HepG2 (cell line): ENCODE results near the gene GMPPA. TPM values are rescaled to one million over a fixed set of nuclear protein-coding genes. Genes with fewer than 3 reads are reported as not detected.

Experiments
- CC2D1A ChIP-seq: sonication (generic); formaldehyde crosslinking; IDR thresholded peaks from 2 replicates; pipeline ENCODE4 v1.8.1; 2023; ENCODE audit warnings: mild to moderate bottlenecking, missing genetic modification reagents
- DNMT1 ChIP-seq: sonication (generic); formaldehyde crosslinking; IDR thresholded peaks from 2 replicates; pipeline ENCODE4 v1.5.1; 2020; ENCODE audit warnings: mild to moderate bottlenecking, missing genetic modification reagents
- FOXO4 ChIP-seq: sonication (generic); formaldehyde crosslinking; conservative IDR thresholded peaks from 2 replicates; pipeline ENCODE4 v1.8.1; 2023; ENCODE audit warnings: missing genetic modification reagents
- GABPB1 ChIP-seq: IDR thresholded peaks from 2 replicates; pipeline ENCODE4 v1.6.1; 2016; ENCODE audit warnings: mild to moderate bottlenecking, missing genetic modification reagents, moderate library complexity, missing compliant biosample characterization
- KDM3A ChIP-seq: IDR thresholded peaks from 2 replicates; pipeline ENCODE4 v1.6.1; 2018; ENCODE audit warnings: low read depth, missing compliant biosample characterization
- MED1 ChIP-seq: sonication (generic); formaldehyde crosslinking; IDR thresholded peaks from 2 replicates; pipeline ENCODE4 v1.4.0; 2020; ENCODE audit warnings: missing genetic modification reagents
- MNT ChIP-seq: fragments of 450-650 bp; IDR thresholded peaks from 2 replicates; pipeline ENCODE4 v1.6.1; 2016
- MYNN ChIP-seq: sonication (generic); formaldehyde crosslinking; IDR thresholded peaks from 2 replicates; pipeline ENCODE4 v1.4.0; 2020; ENCODE audit warnings: mild to moderate bottlenecking, low read depth, missing genetic modification reagents
- MYPOP ChIP-seq: sonication (generic); formaldehyde crosslinking; IDR thresholded peaks from 2 replicates; pipeline ENCODE4 v1.8.1; 2023; ENCODE audit warnings: mild to moderate bottlenecking, moderate library complexity, missing genetic modification reagents
- NR2C2 ChIP-seq: sonication (generic); formaldehyde crosslinking; IDR thresholded peaks from 2 replicates; pipeline ENCODE4 v1.4.0; 2020; ENCODE audit warnings: missing genetic modification reagents, mild to moderate bottlenecking, moderate library complexity, borderline replicate concordance
- POGZ ChIP-seq: sonication (generic); formaldehyde crosslinking; IDR thresholded peaks from 2 replicates; pipeline ENCODE4 v1.4.0; 2020; ENCODE audit warnings: mild to moderate bottlenecking, missing genetic modification reagents
- REPIN1 ChIP-seq: sonication (generic); formaldehyde crosslinking; IDR thresholded peaks from 2 replicates; pipeline ENCODE4 v1.8.0; 2022; ENCODE audit warnings: missing genetic modification reagents, low read depth, mild to moderate bottlenecking, borderline replicate concordance
- SALL2 ChIP-seq: sonication (generic); formaldehyde crosslinking; IDR thresholded peaks from 2 replicates; pipeline ENCODE4 v1.8.1; 2023; ENCODE audit warnings: mild to moderate bottlenecking, missing genetic modification reagents, inconsistent platforms
- SAP130 ChIP-seq: IDR thresholded peaks from 2 replicates; pipeline ENCODE4 v1.6.1; 2016; ENCODE audit warnings: low read depth
- SMAD1 ChIP-seq: sonication (generic); formaldehyde crosslinking; IDR thresholded peaks from 2 replicates; pipeline ENCODE4 v1.4.0; 2020; ENCODE audit warnings: missing genetic modification reagents, low read depth, mild to moderate bottlenecking, borderline replicate concordance
- SMAD3 ChIP-seq: sonication (generic); formaldehyde crosslinking; IDR thresholded peaks from 2 replicates; pipeline ENCODE4 v1.4.0; 2020; ENCODE audit warnings: missing genetic modification reagents
- SMARCC2 ChIP-seq: fragments of 450-650 bp; IDR thresholded peaks from 2 replicates; pipeline ENCODE4 v1.6.1; 2017; ENCODE audit warnings: antibody characterized with exemption, mild to moderate bottlenecking
- TEAD3 ChIP-seq: optimal IDR thresholded peaks from 2 replicates; pipeline ENCODE3; 2016; ENCODE audit warnings: borderline replicate concordance
- ZBTB44 ChIP-seq: sonication (generic); formaldehyde crosslinking; IDR thresholded peaks from 2 replicates; pipeline ENCODE4 v1.4.0; 2020; ENCODE audit warnings: missing genetic modification reagents
- ZNF207 ChIP-seq: fragments of 450-650 bp; IDR thresholded peaks from 2 replicates; pipeline ENCODE4 v1.6.1; 2016; ENCODE audit warnings: antibody characterized with exemption, borderline replicate concordance
- ZNF230 ChIP-seq: sonication (generic); formaldehyde crosslinking; IDR thresholded peaks from 2 replicates; pipeline ENCODE4 v1.4.0; 2020; ENCODE audit warnings: mild to moderate bottlenecking, missing genetic modification reagents
- ZNF619 ChIP-seq: sonication (generic); formaldehyde crosslinking; IDR thresholded peaks from 2 replicates; pipeline ENCODE4 v1.4.0; 2020; ENCODE audit warnings: mild to moderate bottlenecking, missing genetic modification reagents
- ZSCAN25 ChIP-seq: sonication (generic); formaldehyde crosslinking; IDR thresholded peaks from 2 replicates; pipeline ENCODE4 v1.8.0; 2022; ENCODE audit warnings: mild to moderate bottlenecking, missing genetic modification reagents
- polyA plus RNA-seq, 8 experiments: library from polyadenylated mRNA; depleted of rRNA in 3 of 8; stranded (reverse) in 7 of 8; unstranded in 1 of 8; fragments of >200 nt; fragmentation: Illumina TruSeq in 4 of 8; extraction: Trizol in 4 of 8; gene quantifications; 2 replicates each; pipeline versions ENCODE4 v1.2.1 to v1.2.3, GENCODE V29; 2011 to 2016; ENCODE audit warnings: low read depth in 4 of 8, missing spikeins in 1 of 8, mixed read lengths in 1 of 8; ENCODE audit not compliant: insufficient read depth in 1 of 8
- total RNA-seq, 5 experiments: library from RNA; depleted of rRNA; stranded (reverse); fragments of >200 nt; fragmentation: Illumina TruSeq; extraction: Trizol; gene quantifications; 2 replicates each; pipeline ENCODE4 v1.2.3, GENCODE V29; 2016; ENCODE audit warnings: low read depth in 1 of 5
- TF ChIP-seq, protein P1 (sequence below): sonication (generic); formaldehyde crosslinking; IDR thresholded peaks from 2 replicates; pipeline ENCODE4 v1.4.0; 2020; ENCODE audit warnings: missing genetic modification reagents

GMPPA gene
- total and polyA plus RNA-seq, 2 of the 13 experiments (the other 11 are each of a cell fraction or from before 2014, with no cell fraction given) = 81.1 to 106 TPM

- no peak for TF ChIP-seq ZBTB44
- 0 out of 2 replicates have a peak, but pooled peaks have one; percentile 60 for TF ChIP-seq FOXO4 (CRISPR knock-in tag)
- TF ChIP-seq SAP130 (CRISPR knock-in tag) = 0 out of 2 replicates have a peak, but pooled peaks have one; percentile 17
- TF ChIP-seq ZSCAN25 (CRISPR knock-in tag) = peak; percentile 98
- TF ChIP-seq REPIN1 = peak; percentile 84; the same call in 1 of the 2 replicates
- no peak for TF ChIP-seq POGZ (CRISPR knock-in tag)
- TF ChIP-seq CC2D1A (CRISPR knock-in tag) = no peak
- TF ChIP-seq TEAD3 (CRISPR knock-in tag) = peak; percentile 8
- 0 out of 2 replicates have a peak, but pooled peaks have one; percentile 74 for TF ChIP-seq KDM3A (CRISPR knock-in tag)
- no peak for TF ChIP-seq NR2C2 (CRISPR knock-in tag)
- no peak for TF ChIP-seq SMARCC2
- TF ChIP-seq ZNF207 = no peak
- peak; percentile 73; the same call in 1 of the 2 replicates for TF ChIP-seq SMAD1 (CRISPR knock-in tag)
- TF ChIP-seq ZNF230 = peak; percentile 89; the same call in 1 of the 2 replicates
- no peak for TF ChIP-seq MYNN (CRISPR knock-in tag)
- TF ChIP-seq MED1 (CRISPR knock-in tag) = 0 out of 2 replicates have a peak, but pooled peaks have one; percentile 52
- TF ChIP-seq SALL2 (CRISPR knock-in tag) = 0 out of 2 replicates have a peak, but pooled peaks have one; percentile 38
- TF ChIP-seq DNMT1 (CRISPR knock-in tag) = peak; percentile 41; the same call in 1 of the 2 replicates
- TF ChIP-seq GABPB1 (CRISPR knock-in tag) = peak; percentile 46; the same call in 1 of the 2 replicates
- peak; percentile 78; the same call in 1 of the 2 replicates for TF ChIP-seq ZNF619 (CRISPR knock-in tag)
- peak; percentile 85; the same call in 1 of the 2 replicates for TF ChIP-seq SMAD3
- TF ChIP-seq, protein P1, sequence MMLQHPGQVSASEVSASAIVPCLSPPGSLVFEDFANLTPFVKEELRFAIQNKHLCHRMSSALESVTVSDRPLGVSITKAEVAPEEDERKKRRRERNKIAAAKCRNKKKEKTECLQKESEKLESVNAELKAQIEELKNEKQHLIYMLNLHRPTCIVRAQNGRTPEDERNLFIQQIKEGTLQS (CRISPR knock-in tag) = 0 out of 2 replicates have a peak, but pooled peaks have one; percentile 20
- peak; percentile 37; the same call in 1 of the 2 replicates for TF ChIP-seq MYPOP (CRISPR knock-in tag)
- no peak for TF ChIP-seq MNT
Observed at GRCh38 chr2:219530048-219530963, 31.6 kb downstream of the GMPPA start (continued).
